ENCODE results near the gene SH2B2.

GRCh38 chr7:102320601-102321350, 34.1 kb downstream of the SH2B2 start:
- TF ChIP-seq, protein P1, sequence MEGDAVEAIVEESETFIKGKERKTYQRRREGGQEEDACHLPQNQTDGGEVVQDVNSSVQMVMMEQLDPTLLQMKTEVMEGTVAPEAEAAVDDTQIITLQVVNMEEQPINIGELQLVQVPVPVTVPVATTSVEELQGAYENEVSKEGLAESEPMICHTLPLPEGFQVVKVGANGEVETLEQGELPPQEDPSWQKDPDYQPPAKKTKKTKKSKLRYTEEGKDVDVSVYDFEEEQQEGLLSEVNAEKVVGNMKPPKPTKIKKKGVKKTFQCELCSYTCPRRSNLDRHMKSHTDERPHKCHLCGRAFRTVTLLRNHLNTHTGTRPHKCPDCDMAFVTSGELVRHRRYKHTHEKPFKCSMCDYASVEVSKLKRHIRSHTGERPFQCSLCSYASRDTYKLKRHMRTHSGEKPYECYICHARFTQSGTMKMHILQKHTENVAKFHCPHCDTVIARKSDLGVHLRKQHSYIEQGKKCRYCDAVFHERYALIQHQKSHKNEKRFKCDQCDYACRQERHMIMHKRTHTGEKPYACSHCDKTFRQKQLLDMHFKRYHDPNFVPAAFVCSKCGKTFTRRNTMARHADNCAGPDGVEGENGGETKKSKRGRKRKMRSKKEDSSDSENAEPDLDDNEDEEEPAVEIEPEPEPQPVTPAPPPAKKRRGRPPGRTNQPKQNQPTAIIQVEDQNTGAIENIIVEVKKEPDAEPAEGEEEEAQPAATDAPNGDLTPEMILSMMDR (IDR thresholded peaks at IDR 0.05; ENCODE audit: extremely low read depth in 1 of 2, insufficient read depth in 1 of 2, low read depth in 1 of 2, low read length in 2 of 2), result no peak
- TF ChIP-seq POLR2A (IDR thresholded peaks at IDR 0.05; ENCODE audit: low read depth, low read length) (no peak), EZH2 (IDR thresholded peaks at IDR 0.05; ENCODE audit: borderline replicate concordance, low read depth, low read length, severe bottlenecking) (no peak), JUN (IDR thresholded peaks at IDR 0.05; ENCODE audit: borderline replicate concordance, insufficient read depth, insufficient read length, low read depth) (no peak), POLR2AphosphoS5 (IDR thresholded peaks at IDR 0.05; ENCODE audit: insufficient read depth, low read depth, low read length) (no peak)

All from endothelial cell of umbilical vein (primary cell).